ENCODE measurements around the gene TSPAN14. TPM values are rescaled to one million over a fixed set of nuclear protein-coding genes. Genes with fewer than 3 reads are reported as not detected.

The TSPAN14 gene
- total RNA-seq, 1 experiment from 2014 or later, result 73.5 TPM

- ATAC-seq, result no peak
- ChIA-PET POLR2A (no interaction called here), CTCF (interaction anchor here (1.6 to 20.7 kb wide), 3 partner anchors 8 to 87 kb away, joined by 3 to 802 read pairs (median 9); partner anchors contain the start of gene TSPAN14)
- Mint-ChIP-seq H3K9me3 (no peaks in the 10 kb centered on the region), H3K27ac (no peak overlapping the region), H3K4me3 (no peak overlapping the region), H3K36me3 (peaks cover 51% of the 10 kb centered on the region), H3K27me3 (ENCODE audit: low read depth) (no peaks in the 10 kb centered on the region), H3K4me1 (no peaks in the 10 kb centered on the region)
- no peak for DNase-seq (ENCODE audit: low spot score)
- no peak for TF ChIP-seq ZNF512 (CRISPR knock-in tag; IDR thresholded peaks at IDR 0.05; ENCODE audit: borderline replicate concordance)
- no peak for TF ChIP-seq ZNF138 (CRISPR knock-in tag; conservative IDR thresholded peaks at IDR 0.05)
- TF ChIP-seq CREM (CRISPR knock-in tag; IDR thresholded peaks at IDR 0.05), result no peak
- TF ChIP-seq CBFB (CRISPR knock-in tag; IDR thresholded peaks at IDR 0.05; ENCODE audit: low read depth), result no peak
- no peak for TF ChIP-seq RELA (CRISPR knock-in tag; IDR thresholded peaks at IDR 0.05; ENCODE audit: borderline replicate concordance)
- TF ChIP-seq TEAD1 (CRISPR knock-in tag; IDR thresholded peaks at IDR 0.05), result no peak
- no peak for TF ChIP-seq NR1H2 (CRISPR knock-in tag; IDR thresholded peaks at IDR 0.05)
- no peak for TF ChIP-seq JAZF1 (CRISPR knock-in tag; IDR thresholded peaks at IDR 0.05)
- no peak for TF ChIP-seq GTF2I (CRISPR knock-in tag; conservative IDR thresholded peaks at IDR 0.05)
- TF ChIP-seq MYBL2 (CRISPR knock-in tag; IDR thresholded peaks at IDR 0.05), result no peak
- TF ChIP-seq, protein P1, sequence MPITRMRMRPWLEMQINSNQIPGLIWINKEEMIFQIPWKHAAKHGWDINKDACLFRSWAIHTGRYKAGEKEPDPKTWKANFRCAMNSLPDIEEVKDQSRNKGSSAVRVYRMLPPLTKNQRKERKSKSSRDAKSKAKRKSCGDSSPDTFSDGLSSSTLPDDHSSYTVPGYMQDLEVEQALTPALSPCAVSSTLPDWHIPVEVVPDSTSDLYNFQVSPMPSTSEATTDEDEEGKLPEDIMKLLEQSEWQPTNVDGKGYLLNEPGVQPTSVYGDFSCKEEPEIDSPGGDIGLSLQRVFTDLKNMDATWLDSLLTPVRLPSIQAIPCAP (CRISPR knock-in tag; IDR thresholded peaks at IDR 0.05), result no peak
- TF ChIP-seq, protein P2, sequence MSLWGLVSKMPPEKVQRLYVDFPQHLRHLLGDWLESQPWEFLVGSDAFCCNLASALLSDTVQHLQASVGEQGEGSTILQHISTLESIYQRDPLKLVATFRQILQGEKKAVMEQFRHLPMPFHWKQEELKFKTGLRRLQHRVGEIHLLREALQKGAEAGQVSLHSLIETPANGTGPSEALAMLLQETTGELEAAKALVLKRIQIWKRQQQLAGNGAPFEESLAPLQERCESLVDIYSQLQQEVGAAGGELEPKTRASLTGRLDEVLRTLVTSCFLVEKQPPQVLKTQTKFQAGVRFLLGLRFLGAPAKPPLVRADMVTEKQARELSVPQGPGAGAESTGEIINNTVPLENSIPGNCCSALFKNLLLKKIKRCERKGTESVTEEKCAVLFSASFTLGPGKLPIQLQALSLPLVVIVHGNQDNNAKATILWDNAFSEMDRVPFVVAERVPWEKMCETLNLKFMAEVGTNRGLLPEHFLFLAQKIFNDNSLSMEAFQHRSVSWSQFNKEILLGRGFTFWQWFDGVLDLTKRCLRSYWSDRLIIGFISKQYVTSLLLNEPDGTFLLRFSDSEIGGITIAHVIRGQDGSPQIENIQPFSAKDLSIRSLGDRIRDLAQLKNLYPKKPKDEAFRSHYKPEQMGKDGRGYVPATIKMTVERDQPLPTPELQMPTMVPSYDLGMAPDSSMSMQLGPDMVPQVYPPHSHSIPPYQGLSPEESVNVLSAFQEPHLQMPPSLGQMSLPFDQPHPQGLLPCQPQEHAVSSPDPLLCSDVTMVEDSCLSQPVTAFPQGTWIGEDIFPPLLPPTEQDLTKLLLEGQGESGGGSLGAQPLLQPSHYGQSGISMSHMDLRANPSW (CRISPR knock-in tag; conservative IDR thresholded peaks at IDR 0.05; ENCODE audit: low read depth), result no peak
- TF ChIP-seq TEAD4 (CRISPR knock-in tag; IDR thresholded peaks at IDR 0.05), result no peak
- no peak for TF ChIP-seq ZNF317 (CRISPR knock-in tag; IDR thresholded peaks at IDR 0.05; ENCODE audit: borderline replicate concordance, low read depth)
- TF ChIP-seq NFATC4 (CRISPR knock-in tag; IDR thresholded peaks at IDR 0.05), result no peak
- TF ChIP-seq OVOL2 (CRISPR knock-in tag; IDR thresholded peaks at IDR 0.05; ENCODE audit: borderline replicate concordance), result no peak
- no peak for TF ChIP-seq MLX (CRISPR knock-in tag; IDR thresholded peaks at IDR 0.05)
- no peak for TF ChIP-seq PRRX2 (CRISPR knock-in tag; IDR thresholded peaks at IDR 0.05)
- TF ChIP-seq NR3C1 (CRISPR knock-in tag; conservative IDR thresholded peaks at IDR 0.05; ENCODE audit: low read depth), result no peak
Measured at GRCh38 chr10:80513106-80513505, 59.0 kb downstream of the TSPAN14 start.

DNA sequence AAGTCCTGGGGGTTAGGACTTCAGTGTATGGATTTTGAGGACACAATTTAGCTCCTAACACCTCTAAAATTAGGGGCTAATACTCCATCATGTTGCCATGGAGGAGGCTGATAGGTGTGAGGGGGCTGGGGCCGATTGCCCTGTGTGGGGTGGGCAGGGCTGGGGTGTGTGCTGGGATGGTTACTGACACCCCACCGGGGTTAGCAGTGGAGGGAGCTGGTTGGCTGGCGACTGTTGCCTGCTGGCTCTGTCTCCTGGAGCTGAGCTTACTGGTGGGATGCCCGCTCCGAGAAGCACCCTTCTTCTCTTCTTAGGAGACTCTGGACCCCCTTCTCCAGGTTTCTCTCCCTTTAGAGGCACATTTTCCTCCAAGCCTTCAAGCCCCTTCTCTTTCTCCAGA is 61.4 kb downstream of the TSPAN14 start:
- ATAC-seq (no peak), DNase-seq (ENCODE audit: low spot score) (no peak)
- ChIA-PET POLR2A (no interaction called here), CTCF (interaction anchor here (1.1 to 20.7 kb wide), 3 partner anchors 10 to 62 kb away, joined by 5 to 802 read pairs (median 7); partner anchors contain the start of gene TSPAN14)
- Mint-ChIP-seq H3K27ac (no peak overlapping the region), H3K4me3 (no peak overlapping the region), H3K9me3 (no peaks in the 10 kb centered on the region), H3K27me3 (ENCODE audit: low read depth) (no peaks in the 10 kb centered on the region), H3K4me1 (peaks cover under 1% of the 10 kb centered on the region), H3K36me3 (peaks cover 52% of the 10 kb centered on the region)
- TF ChIP-seq, protein P3, sequence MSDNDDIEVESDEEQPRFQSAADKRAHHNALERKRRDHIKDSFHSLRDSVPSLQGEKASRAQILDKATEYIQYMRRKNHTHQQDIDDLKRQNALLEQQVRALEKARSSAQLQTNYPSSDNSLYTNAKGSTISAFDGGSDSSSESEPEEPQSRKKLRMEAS (CRISPR knock-in tag; IDR thresholded peaks at IDR 0.05), result no peak
- TF ChIP-seq ZNF423 (CRISPR knock-in tag; IDR thresholded peaks at IDR 0.05), result no peak
- no peak for TF ChIP-seq MXD4 (CRISPR knock-in tag; IDR thresholded peaks at IDR 0.05; ENCODE audit: borderline replicate concordance)
- TF ChIP-seq FOXK1 (CRISPR knock-in tag; IDR thresholded peaks at IDR 0.05), result no peak

All from WTC11 (cell line).